Uterus (tissue), 2 donors: ENCODE results near the gene TXNRD3.

Source experiments
- POLR2A ChIP-seq, 2 donors: fragments of 450-650 bp; IDR thresholded peaks; one replicate each; pipeline ENCODE4 v1.6.1; 2016; ENCODE audit warnings: antibody characterized with exemption in 2 of 2, mild to moderate bottlenecking in 1 of 2, moderate library complexity in 1 of 2
- TF ChIP-seq, protein P1 (sequence below), 4 experiments: fragments of 200-600 bp in 2 of 4; fragments of 450-650 bp in 2 of 4; sonication (generic) in 2 of 4; IDR thresholded peaks; one replicate each; pipeline ENCODE4 v1.5.1; 2016 to 2019; ENCODE audit warnings: antibody characterized with exemption in 4 of 4, mild to moderate bottlenecking in 2 of 4, moderate library complexity in 1 of 4

DNA sequence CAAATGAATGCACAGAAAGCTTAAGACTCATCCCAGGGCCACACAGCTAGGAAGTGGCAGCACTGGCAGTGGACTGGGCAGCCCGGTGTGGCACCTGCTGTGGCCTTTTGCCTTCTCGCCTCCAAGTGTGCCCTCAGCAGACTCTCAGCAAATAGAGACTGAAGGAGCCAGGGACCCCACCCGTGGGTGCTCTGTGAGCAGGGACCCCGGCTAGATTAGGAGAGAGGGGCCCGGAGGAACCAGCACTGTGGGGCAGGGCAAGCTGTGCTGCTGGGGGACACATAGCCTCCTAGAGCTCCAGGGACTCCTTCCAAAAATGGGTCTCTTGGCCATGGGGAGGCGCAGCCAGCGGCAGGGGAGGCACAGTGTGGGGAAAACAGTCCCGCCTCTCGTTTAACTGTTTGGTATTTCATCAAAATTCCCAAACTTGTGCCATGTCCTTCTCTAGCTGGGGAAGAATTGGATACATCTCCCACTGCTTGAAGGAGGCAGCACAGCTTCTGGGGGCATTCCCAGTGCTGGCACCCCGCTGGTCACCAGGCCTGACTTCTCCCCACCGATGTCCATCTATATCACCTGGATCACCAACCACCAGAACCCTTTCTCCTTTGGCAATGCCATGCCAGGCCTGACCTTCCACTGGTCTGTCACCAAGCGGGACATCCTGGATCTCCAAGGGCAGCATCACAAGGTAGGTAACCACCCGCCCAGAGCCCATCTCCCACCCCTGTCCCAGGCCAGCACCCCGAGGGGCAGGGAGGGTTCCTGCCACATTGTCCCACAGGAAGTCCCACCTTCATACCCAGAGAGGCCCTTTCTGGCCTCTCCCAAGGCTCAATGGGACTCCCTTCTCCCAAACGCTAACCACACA lies 12.0 kb upstream of the TXNRD3 start:
- TF ChIP-seq, protein P1, sequence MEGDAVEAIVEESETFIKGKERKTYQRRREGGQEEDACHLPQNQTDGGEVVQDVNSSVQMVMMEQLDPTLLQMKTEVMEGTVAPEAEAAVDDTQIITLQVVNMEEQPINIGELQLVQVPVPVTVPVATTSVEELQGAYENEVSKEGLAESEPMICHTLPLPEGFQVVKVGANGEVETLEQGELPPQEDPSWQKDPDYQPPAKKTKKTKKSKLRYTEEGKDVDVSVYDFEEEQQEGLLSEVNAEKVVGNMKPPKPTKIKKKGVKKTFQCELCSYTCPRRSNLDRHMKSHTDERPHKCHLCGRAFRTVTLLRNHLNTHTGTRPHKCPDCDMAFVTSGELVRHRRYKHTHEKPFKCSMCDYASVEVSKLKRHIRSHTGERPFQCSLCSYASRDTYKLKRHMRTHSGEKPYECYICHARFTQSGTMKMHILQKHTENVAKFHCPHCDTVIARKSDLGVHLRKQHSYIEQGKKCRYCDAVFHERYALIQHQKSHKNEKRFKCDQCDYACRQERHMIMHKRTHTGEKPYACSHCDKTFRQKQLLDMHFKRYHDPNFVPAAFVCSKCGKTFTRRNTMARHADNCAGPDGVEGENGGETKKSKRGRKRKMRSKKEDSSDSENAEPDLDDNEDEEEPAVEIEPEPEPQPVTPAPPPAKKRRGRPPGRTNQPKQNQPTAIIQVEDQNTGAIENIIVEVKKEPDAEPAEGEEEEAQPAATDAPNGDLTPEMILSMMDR (IDR thresholded peaks at IDR 0.05) = no peak
- TF ChIP-seq POLR2A (IDR thresholded peaks at IDR 0.05) = no peak
